Measurements from ENCODE around the gene FARS2.

The FARS2 gene

DNA sequence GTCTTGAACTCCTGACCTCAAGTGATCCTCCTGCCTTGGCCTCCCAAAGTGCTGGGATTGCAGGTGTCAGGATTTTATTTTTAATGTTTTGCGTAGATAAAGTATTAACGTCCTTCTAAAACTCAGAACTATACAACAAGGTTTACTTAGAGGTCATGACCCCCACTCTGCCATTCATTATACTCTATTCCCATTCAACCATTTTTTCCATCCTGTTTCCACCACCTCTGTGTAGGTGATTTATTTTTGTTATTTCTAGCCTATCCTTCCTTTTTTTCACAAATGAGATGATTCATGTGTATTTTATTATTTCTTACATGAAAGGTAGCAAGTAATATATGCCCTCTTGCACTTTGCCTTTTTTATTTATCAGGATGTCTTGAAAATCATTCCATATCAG lies 138.1 kb downstream of the FARS2 start:
- H3K27ac ChIP-seq = no peak overlapping the region
- TF ChIP-seq, protein P1, sequence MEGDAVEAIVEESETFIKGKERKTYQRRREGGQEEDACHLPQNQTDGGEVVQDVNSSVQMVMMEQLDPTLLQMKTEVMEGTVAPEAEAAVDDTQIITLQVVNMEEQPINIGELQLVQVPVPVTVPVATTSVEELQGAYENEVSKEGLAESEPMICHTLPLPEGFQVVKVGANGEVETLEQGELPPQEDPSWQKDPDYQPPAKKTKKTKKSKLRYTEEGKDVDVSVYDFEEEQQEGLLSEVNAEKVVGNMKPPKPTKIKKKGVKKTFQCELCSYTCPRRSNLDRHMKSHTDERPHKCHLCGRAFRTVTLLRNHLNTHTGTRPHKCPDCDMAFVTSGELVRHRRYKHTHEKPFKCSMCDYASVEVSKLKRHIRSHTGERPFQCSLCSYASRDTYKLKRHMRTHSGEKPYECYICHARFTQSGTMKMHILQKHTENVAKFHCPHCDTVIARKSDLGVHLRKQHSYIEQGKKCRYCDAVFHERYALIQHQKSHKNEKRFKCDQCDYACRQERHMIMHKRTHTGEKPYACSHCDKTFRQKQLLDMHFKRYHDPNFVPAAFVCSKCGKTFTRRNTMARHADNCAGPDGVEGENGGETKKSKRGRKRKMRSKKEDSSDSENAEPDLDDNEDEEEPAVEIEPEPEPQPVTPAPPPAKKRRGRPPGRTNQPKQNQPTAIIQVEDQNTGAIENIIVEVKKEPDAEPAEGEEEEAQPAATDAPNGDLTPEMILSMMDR (conservative IDR thresholded peaks at IDR 0.05; ENCODE audit: low read depth) = no peak
- ChIA-PET CTCF (no interaction called here), POLR2A (ENCODE audit: low non-redundant PET) (no interaction called here)
- DNase-seq (ENCODE audit: low spot score) = no peak

DNA sequence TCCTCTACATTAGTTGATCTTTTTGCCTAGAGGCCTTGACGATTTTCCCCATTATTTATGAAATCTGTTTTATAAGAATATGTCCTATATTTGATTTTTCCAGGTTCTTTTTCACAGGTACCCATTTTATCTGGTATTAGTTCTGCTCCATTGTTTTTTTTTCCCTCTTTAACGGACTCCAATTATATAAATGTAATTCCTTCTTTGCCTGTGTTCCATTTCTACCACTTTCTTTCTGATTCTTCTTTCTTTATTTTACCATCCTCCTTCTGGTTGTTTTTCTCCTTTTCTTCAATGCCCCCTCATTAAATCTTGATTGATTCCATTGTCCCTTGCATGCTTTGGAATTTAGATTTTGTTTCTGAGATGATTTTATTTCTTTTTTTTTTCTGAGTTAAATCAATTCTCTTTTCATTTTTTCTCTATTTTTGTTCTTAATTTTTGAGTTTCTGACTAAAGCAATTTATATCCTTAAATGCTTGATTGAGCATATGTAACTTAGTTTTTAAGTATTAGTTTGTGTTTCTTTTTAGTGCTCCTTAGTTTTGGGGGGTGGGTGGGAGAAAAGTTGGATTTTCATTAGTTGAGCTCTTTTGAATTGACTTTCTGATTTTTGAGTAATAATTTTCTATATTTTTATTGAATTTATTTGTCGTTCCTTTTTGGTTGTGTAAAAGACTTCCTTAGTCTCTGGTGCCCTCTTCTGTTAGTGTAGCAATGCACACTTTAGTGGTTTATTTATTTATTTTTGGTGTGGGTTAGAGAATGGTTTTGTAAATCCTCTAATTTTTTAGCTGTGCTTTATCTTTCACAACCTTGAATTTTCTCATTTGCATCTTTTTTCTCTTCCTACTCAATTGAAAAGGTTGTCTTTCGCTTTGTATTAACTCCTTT lies 140.8 kb downstream of the FARS2 start:
- no peak overlapping the region for H3K27ac ChIP-seq
- DNase-seq (ENCODE audit: low spot score) = no peak
- TF ChIP-seq, protein P1 (conservative IDR thresholded peaks at IDR 0.05; ENCODE audit: low read depth) = 0 out of 2 replicates have a peak, but pooled peaks have one; percentile 10
- ChIA-PET POLR2A (ENCODE audit: low non-redundant PET) (no interaction called here), CTCF (interaction anchor here (0.6 to 0.7 kb wide), 3 partner anchors 100 to 510 kb away, joined by 3 read pairs; partner anchors contain the start of gene PPP1R3G)

DNA sequence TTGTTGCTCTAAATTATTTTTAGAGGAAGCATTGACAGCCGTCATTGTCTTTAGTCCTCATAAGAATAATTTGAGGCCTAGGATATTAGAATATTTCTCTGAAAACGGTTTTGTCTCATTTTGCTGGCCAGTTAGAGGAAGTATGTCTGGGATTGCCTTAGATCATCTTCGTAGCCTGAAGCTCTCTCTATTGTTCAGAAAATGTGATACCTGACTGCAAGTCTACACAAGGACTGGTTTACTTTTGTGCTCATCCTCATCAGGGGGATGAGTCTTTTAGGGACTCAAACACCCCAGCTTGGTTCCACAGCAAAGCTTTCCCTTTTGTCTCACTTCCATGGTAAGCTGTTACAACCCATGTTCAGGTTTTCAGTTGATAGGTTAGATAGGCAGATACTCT lies 141.8 kb downstream of the FARS2 start:
- no peak for DNase-seq (ENCODE audit: low spot score)
- POLR2A ChIA-PET (ENCODE audit: low non-redundant PET) = no interaction called here
- TF ChIP-seq, protein P1 (conservative IDR thresholded peaks at IDR 0.05; ENCODE audit: low read depth) = no peak
- CTCF ChIA-PET = interaction anchor here (0.6 to 0.7 kb wide), 2 partner anchors 397 to 1092 kb away, joined by 3 to 4 read pairs; no protein-coding TSS in a partner anchor
- no peak overlapping the region for H3K27ac ChIP-seq

DNA sequence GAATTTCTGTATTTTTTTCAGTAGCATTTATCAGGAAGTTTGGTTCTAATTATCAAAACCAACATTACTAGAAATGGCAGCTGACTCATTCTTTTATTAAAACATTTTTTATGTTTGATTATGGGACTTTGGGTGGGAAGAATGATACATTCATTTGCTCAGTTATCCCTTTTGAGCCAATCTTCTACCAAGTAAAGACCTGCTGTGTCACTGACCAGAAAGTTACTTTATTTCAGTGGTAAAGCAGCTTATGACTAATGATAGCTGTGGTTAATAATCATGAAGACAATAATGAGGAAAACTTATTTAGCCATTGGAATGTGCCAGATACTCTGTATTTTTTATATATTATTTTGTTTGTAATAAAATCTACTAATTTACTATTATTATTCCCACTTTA lies 142.3 kb downstream of the FARS2 start:
- no peak overlapping the region for H3K27ac ChIP-seq
- POLR2A ChIA-PET (ENCODE audit: low non-redundant PET) = no interaction called here
- no peak for DNase-seq (ENCODE audit: low spot score)
- CTCF ChIA-PET = interaction anchor here (0.6 to 1.0 kb wide), 2 partner anchors 214 to 260 kb away, joined by 3 to 4 read pairs; no protein-coding TSS in a partner anchor
- TF ChIP-seq, protein P1 (conservative IDR thresholded peaks at IDR 0.05; ENCODE audit: low read depth) = no peak

DNA sequence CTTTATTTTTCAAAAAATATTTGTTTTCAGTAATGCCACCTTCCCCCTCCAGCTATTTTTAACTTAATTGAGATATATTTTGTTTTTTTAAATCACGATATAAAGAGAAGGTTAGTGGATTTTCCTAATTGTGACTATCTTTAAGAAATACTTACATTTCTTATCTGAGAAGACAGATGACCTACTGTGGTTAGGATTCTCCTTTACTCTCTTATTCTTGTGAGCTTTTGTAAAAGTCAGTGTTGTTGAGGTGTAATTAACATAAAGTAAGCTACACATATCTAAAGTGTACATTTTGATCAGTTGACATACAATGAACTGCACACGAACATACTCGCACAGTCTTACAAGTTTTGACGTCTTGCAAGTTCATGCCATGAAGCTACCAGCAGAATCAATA lies 144.7 kb downstream of the FARS2 start:
- TF ChIP-seq, protein P1 (conservative IDR thresholded peaks at IDR 0.05; ENCODE audit: low read depth) = no peak
- ChIA-PET CTCF (interaction anchor here (0.7 kb wide), 1 partner anchor 1845 kb away, joined by 3 read pairs; no protein-coding TSS in a partner anchor), POLR2A (ENCODE audit: low non-redundant PET) (no interaction called here)
- no peak overlapping the region for H3K27ac ChIP-seq
- DNase-seq (ENCODE audit: low spot score) = no peak

DNA sequence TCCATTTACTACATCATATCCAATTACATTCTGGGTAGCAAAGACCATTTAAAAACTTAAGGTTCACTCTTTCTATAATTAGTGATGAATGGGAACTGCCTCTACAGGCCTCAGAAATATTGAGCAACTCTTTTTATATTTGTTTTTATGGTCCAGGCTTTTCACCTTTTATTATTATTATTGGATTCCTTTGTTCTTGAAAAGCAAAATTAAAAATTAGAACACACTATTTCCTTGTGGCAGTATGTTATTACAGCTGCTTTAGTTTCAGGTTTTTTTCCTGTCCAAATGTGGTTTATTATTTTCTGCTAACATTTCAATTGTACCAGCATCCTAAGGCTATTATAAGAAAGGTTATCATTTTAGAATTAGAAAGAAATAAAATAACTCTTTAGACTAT lies 150.1 kb downstream of the FARS2 start:
- TF ChIP-seq, protein P1 (conservative IDR thresholded peaks at IDR 0.05; ENCODE audit: low read depth) = no peak
- DNase-seq (ENCODE audit: low spot score) = no peak
- CTCF ChIA-PET = no interaction called here
- H3K27ac ChIP-seq = no peak overlapping the region
- POLR2A ChIA-PET (ENCODE audit: low non-redundant PET) = no interaction called here
